ENCODE measurements around the gene DCAF10.
"Not testable (repeated sequence)": the region's sequence is repeated elsewhere in the genome, so short reads cannot be mapped to it uniquely, and the experiment has no call there.

DCAF10 gene

DNA sequence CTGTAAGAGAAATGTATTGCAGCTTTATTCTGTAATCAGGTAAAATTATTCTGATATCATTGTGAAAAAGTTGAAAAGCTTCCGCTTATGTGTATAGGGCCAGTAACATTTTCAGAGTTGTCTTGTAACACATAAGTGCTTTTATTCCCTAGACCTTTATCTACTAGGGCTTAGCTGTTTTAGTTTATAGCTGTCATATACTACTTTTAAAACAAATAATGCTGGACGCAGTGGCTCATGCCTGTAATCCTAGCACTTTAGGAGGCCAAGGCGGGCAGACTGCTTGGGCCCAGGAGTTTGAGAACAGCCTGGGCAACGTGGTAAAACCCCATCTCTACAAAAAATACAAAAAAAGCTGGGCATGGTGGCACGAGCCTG is 70.2 kb downstream of the DCAF10 start:
- DNase-seq: no peak

DNA sequence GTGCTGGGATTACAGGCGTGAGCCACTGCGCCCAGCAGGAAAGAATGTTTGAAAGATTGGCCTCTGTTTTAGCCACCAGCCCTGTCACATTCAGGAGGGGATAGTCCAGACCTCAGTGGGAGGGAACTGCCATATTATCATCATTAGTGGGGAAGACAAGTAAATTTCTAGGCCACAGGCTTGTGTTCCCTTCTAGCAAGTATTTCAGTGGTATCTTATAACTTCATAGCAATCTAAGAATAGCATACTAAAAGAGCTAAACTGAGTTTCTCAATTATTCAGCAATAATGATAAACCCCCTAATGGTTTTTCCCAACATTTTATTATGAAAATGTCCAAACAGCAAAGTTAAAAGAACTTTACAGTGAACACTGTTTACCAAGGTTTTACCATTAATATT is 73.4 kb downstream of the DCAF10 start:
- DNase-seq: no peak

DNA sequence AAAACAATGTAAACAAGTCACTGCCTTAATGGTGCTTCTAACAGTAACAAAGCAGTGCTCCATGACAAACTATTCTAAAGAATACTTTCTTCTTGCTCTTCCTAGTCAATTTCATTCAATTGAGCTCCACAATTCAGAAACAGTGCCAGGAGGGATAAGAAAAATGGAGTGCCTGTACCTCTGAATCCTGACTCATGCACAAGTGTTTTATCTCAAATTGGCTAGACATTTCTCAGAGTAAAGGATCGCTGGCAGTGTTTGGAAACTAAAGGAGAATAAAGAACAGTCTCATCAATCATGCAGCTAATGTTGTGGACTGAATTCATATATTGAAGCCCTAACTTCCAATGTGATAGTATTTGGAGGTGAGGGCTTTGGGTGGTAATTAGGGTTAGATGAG is 75.8 kb downstream of the DCAF10 start:
- DNase-seq: no peak

DNA sequence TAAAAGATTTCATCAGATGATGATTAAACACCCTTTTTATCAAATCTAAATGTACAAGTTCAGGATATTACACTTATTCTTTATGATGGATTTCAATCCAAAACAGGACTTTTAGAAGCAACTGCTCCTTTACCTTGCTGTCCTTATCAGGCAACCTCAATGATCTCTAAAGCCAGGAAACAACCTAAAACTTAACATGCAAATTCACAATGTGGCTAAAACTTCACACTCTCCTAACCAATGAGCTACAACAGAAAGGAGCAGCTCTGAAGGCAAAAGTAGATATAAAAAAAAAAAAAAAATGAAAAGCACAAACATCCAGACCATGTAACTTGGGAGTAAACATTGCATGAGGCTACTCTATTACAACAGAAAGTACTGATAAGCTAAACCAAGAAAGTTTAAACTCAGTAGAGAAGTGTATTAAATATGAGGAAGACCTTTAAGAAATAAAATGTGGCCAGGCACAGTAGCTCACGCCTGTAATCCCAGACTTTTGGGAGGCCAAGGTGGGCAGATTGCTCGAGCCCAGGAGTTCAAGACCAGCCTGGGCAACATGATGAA is 80.4 kb downstream of the DCAF10 start:
- no peak for DNase-seq

DNA sequence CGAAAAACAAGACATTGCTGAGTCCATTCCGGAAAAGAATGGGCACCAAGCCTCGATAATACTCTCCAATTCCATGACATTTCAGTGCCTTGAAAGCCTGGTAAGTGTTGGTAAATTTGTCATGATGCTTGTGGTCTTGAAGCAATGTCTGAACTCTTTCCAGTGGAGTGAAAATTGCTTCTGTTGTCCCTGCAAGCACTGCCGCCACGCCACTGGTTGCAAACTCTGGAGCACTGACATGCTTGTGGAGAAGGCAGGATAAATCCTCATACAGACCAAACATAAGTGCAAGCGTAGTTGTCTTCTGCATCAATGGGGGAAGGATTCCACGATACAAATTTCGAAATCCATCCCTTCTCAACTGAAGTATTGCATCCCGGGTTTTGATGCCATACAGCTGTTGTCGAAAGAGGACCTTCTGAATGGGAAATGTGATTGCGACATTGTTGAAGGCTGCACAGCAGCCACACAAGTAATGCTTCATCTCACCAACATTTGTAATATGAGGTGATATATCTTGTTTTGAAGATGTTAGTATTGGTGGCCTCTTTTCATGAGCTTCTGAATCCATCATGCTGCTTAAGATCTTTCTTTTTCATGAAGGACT is 87.5 kb downstream of the DCAF10 start:
- not testable (repeated sequence) for DNase-seq

DNA sequence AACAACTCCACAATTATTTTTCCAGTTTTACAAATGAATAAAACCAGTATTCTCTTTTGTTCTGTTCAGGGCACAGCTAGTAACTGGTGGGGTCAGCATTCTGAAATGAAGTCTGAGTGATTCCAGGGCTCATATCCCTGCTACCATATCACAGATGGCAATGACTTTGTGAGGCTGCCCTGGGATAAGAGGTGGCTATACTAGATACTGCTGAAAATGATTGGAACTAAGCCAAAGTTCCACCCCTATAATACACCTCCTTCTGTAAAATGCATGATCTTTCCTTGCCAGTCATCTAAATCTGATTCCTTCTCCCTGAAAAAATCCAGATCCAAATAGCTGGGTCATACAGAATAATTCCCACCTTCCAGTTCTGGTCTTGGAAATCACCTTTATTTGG is 88.9 kb downstream of the DCAF10 start:
- DNase-seq: no peak

DNA sequence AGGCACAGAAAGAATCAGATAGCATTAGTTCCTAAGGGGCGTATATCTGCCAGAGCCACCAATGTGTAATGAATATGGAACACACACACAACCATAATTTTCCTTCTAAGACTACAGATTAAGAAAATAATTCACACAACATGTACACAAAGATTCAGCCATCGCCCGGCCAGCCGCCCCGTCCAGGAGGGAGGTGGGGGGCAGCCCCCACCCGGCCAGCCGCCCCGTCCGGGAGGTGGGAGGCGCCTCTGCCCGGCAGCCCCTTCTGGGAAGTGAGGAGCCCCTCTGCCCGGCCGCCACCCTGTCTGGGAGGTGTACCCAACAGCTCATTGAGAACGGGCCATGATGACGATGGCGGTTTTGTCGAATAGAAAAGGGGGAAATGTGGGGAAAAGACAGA is 90.4 kb downstream of the DCAF10 start:
- not testable (repeated sequence) for DNase-seq

DNA sequence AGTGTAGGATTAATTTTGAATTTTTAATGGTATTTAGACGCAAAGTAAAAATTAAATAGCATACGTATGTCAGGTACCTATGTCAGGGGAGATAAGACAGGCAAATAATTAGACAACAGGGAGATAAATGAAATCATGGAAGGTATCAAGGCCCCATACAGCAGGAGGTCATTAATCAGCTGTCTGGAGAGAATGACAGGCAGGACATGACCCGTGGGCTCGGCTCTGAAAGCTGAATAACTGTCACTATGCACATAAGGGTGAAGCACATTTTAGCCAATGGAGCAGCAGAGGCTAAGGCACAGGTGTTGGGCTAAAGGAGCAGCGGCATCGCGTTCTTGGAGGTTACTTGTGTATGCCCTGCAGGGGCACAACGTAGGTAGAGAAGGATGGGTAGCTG is 91.5 kb downstream of the DCAF10 start:
- DNase-seq: no peak

DNA sequence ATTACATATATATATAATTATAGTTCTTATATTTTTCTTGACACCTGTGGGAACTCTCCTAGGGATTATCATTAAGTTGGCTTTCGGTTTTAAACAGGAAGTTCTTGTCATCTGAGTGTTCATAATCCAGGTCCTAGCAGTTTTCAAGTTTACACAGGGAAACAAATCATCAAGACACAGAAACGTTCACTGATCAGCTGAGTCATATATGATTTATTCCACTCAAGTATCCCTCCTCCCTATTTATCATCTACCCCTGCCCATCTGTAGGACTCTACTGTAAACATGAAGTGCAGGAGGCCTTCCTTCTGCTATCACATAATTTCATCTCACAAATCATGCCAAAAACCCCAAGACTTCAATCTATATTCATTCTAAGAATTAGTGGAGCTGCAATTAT is 97.1 kb downstream of the DCAF10 start:
- no peak for DNase-seq

DNA sequence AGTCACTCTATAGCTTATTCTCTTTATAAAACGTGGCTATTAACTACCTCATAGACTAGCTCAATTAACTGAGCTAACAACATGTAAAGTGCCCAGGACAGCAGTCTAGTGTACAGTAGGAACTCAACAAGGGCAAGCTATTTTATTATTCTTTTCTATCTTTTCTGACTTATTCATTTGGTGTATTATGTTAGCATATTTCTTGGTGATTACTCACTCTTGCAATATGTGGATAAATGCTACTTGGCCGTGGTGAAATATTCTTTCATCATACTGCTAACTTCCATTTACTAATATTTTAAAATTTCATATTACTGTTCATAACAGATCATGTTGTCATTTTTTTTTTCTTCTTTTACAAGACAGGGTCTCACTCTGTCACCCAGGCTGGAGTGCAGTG is 98.4 kb downstream of the DCAF10 start:
- DNase-seq: no peak

DNA sequence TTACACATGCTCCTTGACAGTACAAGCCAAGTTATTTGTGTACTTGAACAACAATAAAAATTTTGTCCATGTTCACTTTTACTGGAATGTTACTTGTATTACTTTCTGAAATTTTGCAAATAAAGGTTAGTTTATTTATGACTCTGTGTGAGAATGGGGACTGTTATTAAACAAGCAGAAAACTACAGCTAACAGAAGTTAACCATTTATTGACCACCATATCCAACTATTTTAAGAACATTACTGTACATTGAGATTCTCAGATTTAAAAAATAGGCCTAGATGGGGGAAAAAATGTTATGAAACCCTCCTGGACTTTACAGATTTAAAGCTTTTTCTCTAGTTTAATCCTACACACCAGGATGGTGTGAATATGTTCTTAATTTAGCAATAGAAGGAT is 101.5 kb downstream of the DCAF10 start:
- no peak for DNase-seq

DNA sequence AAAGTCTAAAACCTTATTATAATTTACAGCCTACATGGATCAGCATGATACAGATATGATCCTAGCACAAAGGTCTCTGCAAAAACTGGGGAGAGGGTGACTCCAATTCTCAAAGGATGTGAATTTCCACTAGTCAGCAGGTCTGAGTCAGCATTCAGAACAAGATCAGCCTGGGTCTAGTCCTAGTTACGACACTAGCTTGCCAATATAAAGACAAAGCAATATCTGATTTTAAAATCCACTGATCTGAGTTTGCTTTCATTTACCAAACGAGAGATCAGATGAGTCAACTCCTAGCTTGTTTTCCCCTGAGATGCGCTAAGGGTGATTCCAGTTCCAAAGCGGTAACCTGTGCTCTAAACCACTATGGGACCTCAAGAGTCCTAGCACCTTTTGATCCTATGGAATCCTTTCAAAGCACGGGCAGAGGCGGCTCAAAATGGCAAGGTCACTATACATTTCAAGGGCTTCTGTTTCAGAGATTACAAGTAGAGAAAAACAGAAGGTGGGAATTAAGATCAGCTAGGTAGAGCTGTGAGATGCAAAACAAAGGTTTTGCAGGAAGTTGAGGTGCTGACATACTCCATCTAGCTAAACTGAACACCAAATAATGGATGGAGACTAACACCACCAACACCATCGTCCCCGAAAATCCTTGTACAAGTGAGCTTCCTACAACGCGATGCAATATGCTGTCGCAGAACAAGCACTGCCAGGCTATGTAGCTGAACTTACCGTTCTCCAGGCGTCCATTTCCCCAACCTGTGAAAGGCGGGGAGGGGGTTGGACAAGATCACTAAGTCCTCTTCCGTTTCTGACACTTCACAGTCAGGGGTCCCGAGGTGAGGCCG is 102.4 kb downstream of the DCAF10 start:
- no peak for DNase-seq

DNA sequence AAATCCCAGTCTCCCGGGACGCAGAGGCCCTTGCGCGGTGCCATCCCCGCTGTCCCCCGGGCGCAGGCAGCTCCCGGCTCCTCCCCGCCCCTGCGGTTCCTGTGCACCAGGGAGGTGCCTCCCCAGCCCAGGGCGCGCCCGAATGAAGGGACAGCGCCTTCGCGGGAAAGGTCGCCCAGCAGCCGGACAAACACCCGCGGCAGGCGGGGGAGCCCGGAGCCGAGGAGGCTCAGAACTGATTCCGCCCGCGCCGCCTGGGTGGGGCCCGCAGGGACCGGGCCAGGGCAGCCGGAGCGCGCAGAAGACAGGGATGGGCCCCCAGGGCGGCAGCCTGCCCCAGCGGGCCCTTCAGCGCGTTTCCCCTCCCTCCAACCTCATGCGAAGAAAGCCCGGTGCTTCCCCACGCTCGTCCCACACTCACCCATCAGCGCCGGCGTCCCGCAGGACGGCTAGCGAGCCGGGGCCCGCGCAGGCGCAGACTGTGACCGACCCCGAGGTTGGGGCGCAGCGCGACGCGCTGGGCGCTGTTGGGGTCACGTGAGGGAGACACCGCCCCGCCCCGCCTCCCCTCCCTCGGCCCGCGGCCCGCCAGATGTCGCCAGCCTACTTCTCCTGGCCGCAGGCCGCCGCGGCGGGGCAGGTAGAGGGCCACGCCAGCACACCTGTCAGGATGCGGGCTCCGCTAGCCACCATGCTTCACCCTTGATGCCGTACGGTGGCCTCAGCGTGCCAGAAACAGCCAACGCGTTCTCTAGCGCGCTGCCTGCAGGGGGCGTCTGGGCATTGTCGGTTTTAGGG is 103.2 kb downstream of the DCAF10 start, which contains the start of gene SLC25A51:
Gene SLC25A51, minus strand, starts transcription at position 481 of the 798 bp plus-strand sequence. CDS start 15,577 bp downstream, outside the sequence.
- DNase-seq: peak; percentile 92

DNA sequence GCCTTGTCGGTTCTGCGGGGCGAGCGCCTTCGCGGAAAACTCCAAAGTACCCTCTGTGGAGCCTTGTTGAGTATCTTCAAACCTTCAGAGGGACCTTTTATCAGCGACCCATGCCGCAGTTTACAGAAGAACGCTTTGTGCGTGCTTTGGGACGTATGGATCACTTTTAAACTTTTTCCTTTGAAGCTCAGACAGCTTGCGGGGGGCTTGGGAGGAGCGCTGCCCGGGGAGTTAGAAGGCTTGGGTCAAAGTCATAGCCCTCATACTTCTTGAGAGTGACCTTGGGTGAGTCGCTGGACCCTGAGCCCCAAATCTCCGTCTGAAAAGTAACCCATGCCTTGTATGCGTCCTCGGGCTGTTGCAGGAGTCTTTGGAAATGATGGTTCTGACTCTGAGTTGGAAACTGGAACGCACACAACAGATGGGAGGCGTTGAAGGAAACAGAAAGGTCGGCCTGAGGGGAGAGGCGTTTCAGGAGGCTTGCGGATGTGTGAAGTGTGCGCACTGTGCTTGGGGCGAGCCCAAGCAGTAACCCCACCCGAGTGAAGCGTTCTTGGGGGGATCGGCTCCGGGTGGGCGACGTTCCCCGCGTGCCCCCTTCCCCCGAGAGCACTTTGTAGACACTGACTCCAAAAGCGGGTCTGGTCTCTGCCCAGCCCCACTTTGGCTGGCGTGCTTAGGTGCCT is 104.0 kb downstream of the DCAF10 start:
- no peak for DNase-seq

DNA sequence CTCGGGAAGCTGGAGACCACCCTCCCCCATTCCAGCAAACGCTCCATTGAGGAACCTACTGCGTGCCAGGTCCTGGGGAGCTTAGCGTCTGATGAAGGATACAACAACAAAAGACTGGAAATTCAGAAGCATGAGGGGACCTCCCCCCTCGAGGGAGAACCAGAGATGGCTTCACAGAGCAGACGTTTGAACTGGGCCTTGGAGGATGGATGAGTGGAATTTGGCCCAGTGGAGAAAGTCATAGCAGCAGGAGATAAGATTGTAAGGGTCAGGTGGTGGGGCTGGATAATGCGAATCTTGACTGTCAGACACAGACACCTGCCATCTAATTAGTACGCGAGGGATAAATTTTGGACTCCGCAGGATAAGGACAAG is 104.5 kb downstream of the DCAF10 start:
- DNase-seq: no peak

DNA sequence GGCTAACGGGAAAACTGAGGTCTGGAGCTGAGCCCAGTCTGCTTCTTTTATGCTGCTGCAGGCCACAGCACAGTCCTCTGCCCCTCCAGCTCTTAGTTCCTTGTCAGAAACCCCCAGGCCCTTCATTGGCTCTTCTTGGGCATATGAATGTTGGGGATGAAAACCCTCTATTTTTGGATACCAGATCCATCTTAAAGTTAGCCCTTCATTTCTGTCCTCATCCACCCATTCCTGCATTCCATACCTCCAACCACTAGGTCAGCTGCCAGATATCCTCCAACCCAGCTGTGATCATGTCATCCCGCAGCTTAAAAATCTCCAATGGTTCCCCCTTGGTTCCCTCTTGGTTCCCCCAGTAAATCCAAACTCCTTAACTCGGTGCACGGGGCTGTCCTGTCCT is 105.2 kb downstream of the DCAF10 start:
- DNase-seq: no peak

DNA sequence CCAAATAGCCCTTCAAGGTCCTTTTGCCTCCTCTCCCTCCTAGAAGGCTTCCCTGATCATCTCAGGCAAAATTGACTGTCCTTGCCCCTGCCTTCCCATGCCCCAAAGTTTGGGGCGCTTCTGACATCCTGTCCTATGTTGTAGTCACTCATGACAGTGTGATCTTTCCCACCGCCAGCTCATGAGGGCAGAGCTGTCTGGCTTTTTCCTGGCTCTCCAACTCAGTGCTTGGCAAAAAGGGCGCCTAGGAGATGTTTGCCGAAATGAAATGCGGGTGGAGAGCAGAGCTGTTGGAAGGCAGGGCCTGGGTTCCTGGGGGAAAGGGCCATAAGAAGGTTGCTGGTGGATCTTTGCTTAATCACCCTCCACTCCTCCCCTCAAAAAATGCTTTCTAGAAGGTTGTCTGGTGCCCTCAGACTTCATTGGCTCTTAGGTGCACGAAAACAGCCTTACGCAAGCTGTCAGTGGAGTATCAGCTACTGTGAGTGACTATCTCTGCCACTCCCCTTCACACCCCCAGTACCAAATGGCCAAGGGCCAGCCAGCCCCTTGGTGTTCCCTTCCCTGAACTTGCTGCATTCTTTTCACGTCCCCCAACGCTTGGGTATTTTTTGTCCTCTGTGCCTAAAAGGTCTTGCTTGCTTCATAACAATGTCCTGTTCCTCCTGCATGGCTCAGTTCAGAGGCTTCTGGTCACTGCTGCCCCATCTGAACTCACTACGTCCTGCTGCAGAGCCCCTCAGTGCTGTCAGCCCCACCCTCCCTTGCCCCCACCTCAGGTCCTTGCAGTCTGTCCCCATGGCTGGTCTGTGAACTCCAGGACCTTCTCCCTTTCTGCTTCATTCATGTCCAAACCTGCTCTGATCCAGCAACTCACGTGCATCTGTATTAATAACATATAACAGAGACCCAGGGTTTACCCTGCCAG is 106.0 kb downstream of the DCAF10 start:
- DNase-seq: no peak

DNA sequence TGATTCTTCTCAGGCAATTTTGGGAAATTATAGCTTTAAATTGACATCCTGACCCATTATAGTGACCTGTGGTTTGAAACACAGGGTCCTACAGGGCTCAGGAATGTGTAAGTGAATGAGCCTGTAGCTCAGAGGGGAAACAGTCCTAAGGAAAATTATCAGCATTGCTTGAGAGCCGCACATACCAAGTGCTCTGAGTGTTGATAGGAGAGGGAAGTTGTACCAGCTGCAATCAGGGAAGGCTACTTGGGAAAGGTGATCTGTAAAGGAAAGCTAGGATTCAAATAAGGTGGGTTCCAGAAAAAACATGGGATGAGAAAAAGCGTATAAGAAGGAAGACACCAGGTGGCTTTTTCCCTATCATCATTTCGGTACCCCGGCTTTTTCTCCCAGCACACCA is 107.7 kb downstream of the DCAF10 start:
- no peak for DNase-seq

DNA sequence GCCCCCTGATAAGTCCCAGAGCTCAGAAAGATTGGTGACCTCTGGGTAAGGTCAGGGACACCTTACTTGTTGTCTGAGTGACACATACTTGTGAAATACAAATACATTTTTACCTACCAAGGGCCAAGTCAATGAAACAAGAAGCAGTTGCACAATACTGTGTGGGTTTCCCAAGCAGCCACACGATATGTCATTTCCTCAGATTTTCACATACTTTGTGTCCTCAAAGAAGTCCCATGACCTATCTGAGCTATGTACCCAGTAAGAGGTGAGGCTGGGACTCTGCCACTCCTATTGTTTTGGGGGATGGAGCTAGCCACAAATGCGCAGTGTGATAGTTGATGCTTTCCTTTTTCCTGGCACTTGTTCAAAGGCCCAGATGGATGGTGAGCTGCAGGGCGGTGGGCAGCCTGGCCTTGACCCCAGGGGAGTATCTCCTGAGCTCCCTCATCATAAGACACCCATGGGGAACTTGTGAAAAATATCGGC is 108.1 kb downstream of the DCAF10 start:
- DNase-seq: no peak

DNA sequence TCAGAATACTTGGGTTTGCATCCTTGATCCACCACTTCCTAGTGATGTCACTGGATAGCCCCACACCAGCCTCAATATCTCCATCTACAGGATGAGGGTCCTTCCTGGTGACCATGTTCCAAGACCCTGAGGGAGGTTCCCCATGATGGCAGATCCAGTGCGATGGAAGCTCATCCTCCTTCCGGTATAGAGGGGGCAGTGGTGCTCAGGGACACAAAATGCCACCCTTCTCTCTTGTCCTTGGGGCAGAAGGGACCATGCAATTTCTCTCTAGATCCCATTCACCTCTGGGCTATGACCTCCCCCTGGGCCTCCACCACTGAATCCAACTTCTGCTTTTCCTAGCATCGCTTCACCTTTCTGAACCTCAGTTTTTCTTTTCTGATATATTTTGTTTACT is 108.7 kb downstream of the DCAF10 start:
- DNase-seq: no peak

DNA sequence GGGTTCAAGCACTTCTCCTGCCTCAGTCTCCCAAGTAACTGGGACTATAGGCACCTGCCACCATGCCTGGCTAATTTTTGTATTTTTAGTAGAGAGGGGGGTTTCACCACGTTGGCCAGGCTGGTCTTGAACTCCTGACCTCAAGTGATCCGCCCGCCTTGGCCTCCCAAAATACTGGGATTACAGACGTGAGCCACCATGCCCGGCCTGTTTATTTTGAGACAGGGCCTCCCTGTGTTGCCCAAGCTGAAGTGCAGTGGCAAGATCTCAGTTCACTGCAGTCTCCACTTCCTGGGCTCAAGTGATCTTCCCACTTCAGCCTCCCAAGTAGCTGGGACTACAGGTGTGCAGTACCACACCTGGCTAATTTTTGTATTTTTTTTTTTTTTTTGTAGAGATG is 109.2 kb downstream of the DCAF10 start:
- not testable (repeated sequence) for DNase-seq

DNA sequence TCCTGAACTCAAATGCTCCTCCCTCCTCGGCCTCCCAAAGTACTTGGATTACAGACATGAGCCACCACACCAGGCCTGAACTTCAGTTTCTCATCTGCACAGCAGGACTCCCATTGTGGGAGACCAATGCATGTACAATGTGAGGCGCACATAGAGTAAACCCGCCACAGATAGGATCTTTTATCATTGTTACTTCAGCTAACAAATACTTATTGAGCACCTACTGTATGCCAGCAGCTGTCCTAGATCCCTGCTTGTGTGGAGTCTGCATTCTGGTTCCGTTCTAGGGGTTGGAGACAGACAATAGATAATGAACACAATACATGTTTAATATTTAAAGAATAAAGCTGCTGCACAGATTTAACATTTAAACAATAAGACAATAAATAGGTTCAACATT is 109.7 kb downstream of the DCAF10 start:
- DNase-seq: no peak
